HEK293 (cell line): Measurements from ENCODE around the gene HOXA11.

Source experiments
- CTCF ChIA-PET: fragments of 350-600 bp; formaldehyde crosslinking; extraction: SDS; loops from one replicate; lab custom pipeline; 2021; ENCODE audit warnings: antibody characterized with exemption; lab: Yijun Ruan, JAX
- POLR2A ChIA-PET: fragments of 300-600 bp; formaldehyde crosslinking; extraction: SDS; loops from one replicate; lab custom pipeline; 2020; ENCODE audit warnings: antibody characterized with exemption, inconsistent platforms; lab: Yijun Ruan, JAX
- H3K27ac ChIP-seq: fragments of 200-500 bp; sonication (Bioruptor generic); 2 replicates; pipeline ENCODE4 v1.5.1; 2014; ENCODE audit warnings: low read depth, low read length, control low read depth, inconsistent platforms; ENCODE audit errors: extremely low read depth
- H3K36me3 ChIP-seq, 2 experiments: fragments of 200-500 bp in 1 of 2; sonication (Bioruptor generic) in 1 of 2; 1 replicate in 1 of 2; 2 replicates in 1 of 2; pipeline ENCODE4 v1.5.1; 2014 to 2017; ENCODE audit warnings: inconsistent platforms in 2 of 2, low read length in 2 of 2; ENCODE audit not compliant: control insufficient read depth in 2 of 2, insufficient read depth in 1 of 2
- H3K4me1 ChIP-seq: fragments of 200-500 bp; sonication (Bioruptor generic); 2 replicates; pipeline ENCODE4 v1.5.1; 2014; ENCODE audit warnings: mild to moderate bottlenecking, low read length, inconsistent platforms; ENCODE audit not compliant: control insufficient read depth, insufficient read depth
- H3K4me3 ChIP-seq: 2 replicates; pipeline ENCODE4 v1.5.1; 2011; ENCODE audit warnings: low read depth, mild to moderate bottlenecking, control low read depth, low read length, moderate library complexity
- H3K9me3 ChIP-seq: fragments of 200-500 bp; sonication (Bioruptor generic); 2 replicates; pipeline ENCODE4 v1.5.1; 2014; ENCODE audit warnings: low read depth, low read length, inconsistent platforms; ENCODE audit not compliant: control insufficient read depth, insufficient read depth
- AEBP2 ChIP-seq: fragments of 450-650 bp; formaldehyde crosslinking; IDR thresholded peaks from 2 replicates; pipeline ENCODE4 v1.5.1; 2016; ENCODE audit warnings: missing biosample characterization, missing genetic modification characterization, borderline replicate concordance
- KLF17 ChIP-seq: fragments of 450-650 bp; formaldehyde crosslinking; IDR thresholded peaks from 2 replicates; pipeline ENCODE4 v1.5.1; 2016; ENCODE audit warnings: missing biosample characterization, missing genetic modification characterization
- MZF1 ChIP-seq: fragments of 450-650 bp; formaldehyde crosslinking; IDR thresholded peaks from 2 replicates; pipeline ENCODE4 v1.5.1; 2017; ENCODE audit warnings: missing biosample characterization, missing genetic modification characterization, borderline replicate concordance
- PRDM10 ChIP-seq: fragments of 450-650 bp; formaldehyde crosslinking; IDR thresholded peaks from 2 replicates; pipeline ENCODE4 v1.5.1; 2016; ENCODE audit warnings: missing biosample characterization, missing genetic modification characterization
- ZBTB48 ChIP-seq: fragments of 450-650 bp; formaldehyde crosslinking; IDR thresholded peaks from 2 replicates; pipeline ENCODE4 v1.5.1; 2016; ENCODE audit warnings: missing biosample characterization, missing genetic modification characterization
- ZBTB7A ChIP-seq: fragments of 450-650 bp; formaldehyde crosslinking; IDR thresholded peaks from 2 replicates; pipeline ENCODE4 v1.5.1; 2016; ENCODE audit warnings: low read depth, missing biosample characterization, missing genetic modification characterization
- ZBTB8A ChIP-seq: fragments of 450-650 bp; formaldehyde crosslinking; IDR thresholded peaks from 2 replicates; pipeline ENCODE4 v1.5.1; 2016; ENCODE audit warnings: missing biosample characterization, missing genetic modification characterization
- ZFP37 ChIP-seq: fragments of 450-650 bp; formaldehyde crosslinking; IDR thresholded peaks from 2 replicates; pipeline ENCODE4 v1.5.1; 2016; ENCODE audit warnings: missing biosample characterization, missing genetic modification characterization
- ZNF112 ChIP-seq: fragments of 450-650 bp; formaldehyde crosslinking; IDR thresholded peaks from 2 replicates; pipeline ENCODE4 v1.5.0; 2017; ENCODE audit warnings: missing biosample characterization, missing genetic modification characterization
- ZNF121 ChIP-seq: fragments of 450-650 bp; formaldehyde crosslinking; IDR thresholded peaks from 2 replicates; pipeline ENCODE4 v1.5.1; 2016; ENCODE audit warnings: missing biosample characterization, missing genetic modification characterization
- ZNF169 ChIP-seq: fragments of 450-650 bp; formaldehyde crosslinking; IDR thresholded peaks from 2 replicates; pipeline ENCODE4 v1.5.1; 2016; ENCODE audit warnings: missing biosample characterization, missing genetic modification characterization
- ZNF18 ChIP-seq: fragments of 450-650 bp; formaldehyde crosslinking; IDR thresholded peaks from 2 replicates; pipeline ENCODE4 v1.5.1; 2016; ENCODE audit warnings: missing biosample characterization, missing genetic modification characterization
- ZNF248 ChIP-seq: fragments of 450-650 bp; formaldehyde crosslinking; IDR thresholded peaks from 2 replicates; pipeline ENCODE4 v1.5.1; 2017; ENCODE audit warnings: missing biosample characterization, missing genetic modification characterization
- ZNF362 ChIP-seq: fragments of 450-650 bp; formaldehyde crosslinking; IDR thresholded peaks from 2 replicates; pipeline ENCODE4 v1.5.1; 2016; ENCODE audit warnings: missing biosample characterization, missing genetic modification characterization
- ZNF366 ChIP-seq: fragments of 450-650 bp; formaldehyde crosslinking; conservative IDR thresholded peaks from 2 replicates; pipeline ENCODE4 v1.5.1; 2016; ENCODE audit warnings: missing biosample characterization, missing genetic modification characterization
- ZNF488 ChIP-seq: fragments of 450-650 bp; formaldehyde crosslinking; IDR thresholded peaks from 2 replicates; pipeline ENCODE4 v1.5.1; 2016; ENCODE audit warnings: missing biosample characterization, missing genetic modification characterization
- ZNF514 ChIP-seq: fragments of 450-650 bp; formaldehyde crosslinking; IDR thresholded peaks from 2 replicates; pipeline ENCODE4 v1.5.1; 2016; ENCODE audit warnings: missing biosample characterization, missing genetic modification characterization
- ZNF558 ChIP-seq: fragments of 450-650 bp; formaldehyde crosslinking; IDR thresholded peaks from 2 replicates; pipeline ENCODE4 v1.5.1; 2016; ENCODE audit warnings: missing biosample characterization, missing genetic modification characterization
- ZNF561 ChIP-seq: fragments of 450-650 bp; IDR thresholded peaks from 2 replicates; pipeline ENCODE4 v1.5.1; 2018; ENCODE audit warnings: missing biosample characterization, missing genetic modification characterization, borderline replicate concordance
- ZNF664 ChIP-seq: fragments of 450-650 bp; formaldehyde crosslinking; IDR thresholded peaks from 2 replicates; pipeline ENCODE4 v1.5.1; 2016; ENCODE audit warnings: missing biosample characterization, missing genetic modification characterization
- ZNF670 ChIP-seq: fragments of 450-650 bp; formaldehyde crosslinking; IDR thresholded peaks from 2 replicates; pipeline ENCODE4 v1.5.1; 2016; ENCODE audit warnings: missing biosample characterization, missing genetic modification characterization, low read depth
- ZNF692 ChIP-seq: fragments of 450-650 bp; formaldehyde crosslinking; IDR thresholded peaks from 2 replicates; pipeline ENCODE4 v1.5.1; 2016; ENCODE audit warnings: missing biosample characterization, missing genetic modification characterization
- ZNF843 ChIP-seq: fragments of 450-650 bp; formaldehyde crosslinking; IDR thresholded peaks from 2 replicates; pipeline ENCODE4 v1.5.1; 2016; ENCODE audit warnings: missing biosample characterization, missing genetic modification characterization

The HOXA11 gene

GRCh38 chr7:27180431-27181420 lies 4.3 kb downstream of the HOXA11 start:
- Histone ChIP-seq H3K4me3 (peak overlapping the region; percentile 76), H3K4me1 (peaks cover 29% of the 10 kb centered on the region), H3K36me3 (peaks cover 0 to 10% of the 10 kb centered on the region in 2 experiments; a peak in 2 of 3 replicates), H3K27ac (peak overlapping the region; percentile 99), H3K9me3 (no peaks in the 10 kb centered on the region)
- POLR2A ChIA-PET, result interaction anchor here (0.7 to 7.6 kb wide), 16 partner anchors 8 to 1318 kb away, joined by 4 to 237 read pairs (median 8); partner anchors contain the start of genes HOXA10, HOXA5, HOXA6 and HOXA7
- CTCF ChIA-PET, result interaction anchor here (0.5 to 2.6 kb wide), 8 partner anchors 10 to 1394 kb away, joined by 3 to 15 read pairs (median 4); no protein-coding TSS in a partner anchor
- TF ChIP-seq ZBTB48 (no peak), ZNF248 (tag by site-specific recombination) (no peak), ZNF121 (tag by site-specific recombination) (no peak), ZBTB7A (tag by site-specific recombination) (no peak), ZNF169 (tag by site-specific recombination) (no peak), ZNF362 (tag by site-specific recombination) (no peak), ZNF112 (tag by site-specific recombination) (no peak), ZNF664 (tag by site-specific recombination) (no peak), ZNF670 (tag by site-specific recombination) (no peak), ZNF366 (tag by site-specific recombination) (0 out of 2 replicates have a peak, but pooled peaks have one; percentile 37), ZNF558 (no peak), ZNF488 (tag by site-specific recombination) (no peak), MZF1 (tag by site-specific recombination) (no peak), ZNF18 (tag by site-specific recombination) (no peak), ZBTB8A (tag by site-specific recombination) (peak; percentile 5; the same call in 1 of the 2 replicates), KLF17 (tag by site-specific recombination) (no peak), ZNF561 (tag by site-specific recombination) (no peak), ZNF843 (tag by site-specific recombination) (no peak), ZFP37 (no peak), AEBP2 (tag by site-specific recombination) (no peak), ZNF514 (tag by site-specific recombination) (no peak), PRDM10 (0 out of 2 replicates have a peak, but pooled peaks have one; percentile 32), ZNF692 (no peak)
